IPS DF 6.9 (cell line): ENCODE results near the gene PCDHGA10.
"Not testable (repeated sequence)": the region's sequence is repeated elsewhere in the genome, so short reads cannot be mapped to it uniquely, and the experiment has no call there.

ENCODE experiments used
- DNase-seq: peaks from one replicate; pipeline ENCODE4 v3.0.0-alpha.2; 2013; ENCODE audit warnings: low read depth, low spot score
- H3K27ac ChIP-seq: one replicate; pipeline ENCODE4 v1.5.1; 2013; ENCODE audit warnings: low read length, control low read depth
- H3K27me3 ChIP-seq: 2 replicates; pipeline ENCODE4 v1.6.1; 2013; ENCODE audit warnings: mild to moderate bottlenecking, low read length; ENCODE audit not compliant: control insufficient read depth, insufficient read depth
- H3K36me3 ChIP-seq: 2 replicates; pipeline ENCODE4 v1.6.1; 2013; ENCODE audit warnings: low read length; ENCODE audit not compliant: control insufficient read depth, insufficient read depth
- H3K4me1 ChIP-seq: 2 replicates; pipeline ENCODE4 v1.6.1; 2013; ENCODE audit warnings: low read length; ENCODE audit not compliant: control insufficient read depth, insufficient read depth
- H3K4me3 ChIP-seq: 2 replicates; pipeline ENCODE4 v1.5.1; 2013; ENCODE audit warnings: mild to moderate bottlenecking, low read length
- H3K9me3 ChIP-seq: 2 replicates; pipeline ENCODE4 v1.6.1; 2013; ENCODE audit warnings: low read length, inconsistent platforms; ENCODE audit not compliant: control insufficient read depth, insufficient read depth
- WGBS: extraction: QIAGEN DNeasy Blood & Tissue Kit; methylation state at CpG from one replicate; pipeline ENCODE4 v1.1.7; 2013; ENCODE audit warnings: mixed read lengths, missing lambda C conversion rate; ENCODE audit not compliant: insufficient read length, insufficient coverage; 5-methylcytosine and 5-hydroxymethylcytosine counted together

The PCDHGA10 gene

DNA sequence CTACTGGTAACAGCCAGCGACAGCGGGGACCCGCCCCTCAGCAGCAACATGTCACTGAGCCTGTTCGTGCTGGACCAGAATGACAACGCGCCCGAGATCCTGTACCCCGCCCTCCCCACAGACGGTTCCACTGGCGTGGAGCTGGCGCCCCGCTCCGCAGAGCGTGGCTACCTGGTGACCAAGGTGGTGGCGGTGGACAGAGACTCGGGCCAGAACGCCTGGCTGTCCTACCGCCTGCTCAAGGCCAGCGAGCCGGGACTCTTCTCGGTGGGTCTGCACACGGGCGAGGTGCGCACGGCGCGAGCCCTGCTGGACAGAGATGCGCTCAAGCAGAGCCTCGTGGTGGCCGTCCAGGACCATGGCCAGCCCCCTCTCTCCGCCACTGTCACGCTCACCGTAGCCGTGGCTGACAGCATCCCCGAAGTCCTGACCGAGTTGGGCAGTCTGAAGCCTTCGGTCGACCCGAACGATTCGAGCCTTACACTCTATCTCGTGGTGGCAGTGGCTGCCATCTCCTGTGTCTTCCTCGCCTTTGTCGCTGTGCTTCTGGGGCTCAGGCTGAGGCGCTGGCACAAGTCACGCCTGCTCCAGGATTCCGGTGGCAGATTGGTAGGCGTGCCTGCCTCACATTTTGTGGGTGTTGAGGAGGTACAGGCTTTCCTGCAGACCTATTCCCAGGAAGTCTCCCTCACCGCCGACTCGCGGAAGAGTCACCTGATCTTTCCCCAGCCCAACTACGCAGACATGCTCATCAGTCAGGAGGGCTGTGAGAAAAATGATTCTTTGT is 18.2 kb upstream of the PCDHGA10 start:
- not testable (repeated sequence) for H3K36me3 ChIP-seq, DNase-seq, H3K4me1 ChIP-seq, H3K9me3 ChIP-seq, H3K27ac ChIP-seq, H3K27me3 ChIP-seq, H3K4me3 ChIP-seq
- whole genome bisulfite sequencing = no CpG with 5 or more reads among the region's 53 CpGs

DNA sequence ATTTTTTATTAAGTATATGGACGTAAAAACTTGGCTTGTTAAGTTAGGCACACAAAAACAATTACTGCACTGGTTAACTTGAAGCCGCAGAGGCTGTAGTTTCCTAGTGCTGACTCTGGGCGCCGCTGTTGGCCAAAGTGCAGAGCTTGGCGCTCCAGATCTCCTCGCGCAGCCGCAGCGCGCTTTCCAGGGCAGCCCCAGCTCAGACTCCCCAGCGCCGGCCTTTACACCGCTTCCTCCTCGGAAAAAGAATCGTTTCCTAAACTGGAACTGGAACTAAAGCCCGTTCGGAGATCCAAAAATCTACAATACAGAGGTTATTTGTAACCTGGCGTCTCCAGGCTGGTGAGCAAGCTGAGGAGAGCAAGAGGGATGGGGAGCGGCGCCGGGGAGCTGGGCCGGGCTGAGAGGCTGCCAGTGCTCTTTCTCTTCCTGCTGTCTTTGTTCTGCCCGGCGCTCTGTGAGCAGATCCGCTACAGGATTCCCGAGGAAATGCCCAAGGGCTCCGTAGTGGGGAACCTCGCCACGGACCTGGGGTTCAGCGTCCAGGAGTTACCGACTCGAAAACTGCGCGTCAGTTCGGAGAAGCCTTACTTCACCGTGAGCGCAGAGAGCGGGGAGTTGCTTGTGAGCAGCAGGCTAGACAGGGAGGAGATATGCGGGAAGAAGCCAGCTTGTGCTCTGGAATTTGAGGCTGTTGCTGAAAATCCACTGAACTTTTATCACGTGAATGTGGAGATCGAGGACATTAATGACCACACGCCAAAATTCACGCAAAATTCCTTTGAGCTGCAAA is 14.8 kb upstream of the PCDHGA10 start, which contains the start of gene PCDHGB5:
Gene PCDHGB5, plus strand, starts transcription at position 192 of the 796 bp plus-strand sequence. Its CDS starts 181 bp downstream, at position 373.
- H3K27me3 ChIP-seq, H3K27ac ChIP-seq, H3K4me3 ChIP-seq, H3K36me3 ChIP-seq, DNase-seq, H3K4me1 ChIP-seq, H3K9me3 ChIP-seq: not testable (repeated sequence)
- 100% methylated on average over 1 of the region's 43 CpGs for WGBS

DNA sequence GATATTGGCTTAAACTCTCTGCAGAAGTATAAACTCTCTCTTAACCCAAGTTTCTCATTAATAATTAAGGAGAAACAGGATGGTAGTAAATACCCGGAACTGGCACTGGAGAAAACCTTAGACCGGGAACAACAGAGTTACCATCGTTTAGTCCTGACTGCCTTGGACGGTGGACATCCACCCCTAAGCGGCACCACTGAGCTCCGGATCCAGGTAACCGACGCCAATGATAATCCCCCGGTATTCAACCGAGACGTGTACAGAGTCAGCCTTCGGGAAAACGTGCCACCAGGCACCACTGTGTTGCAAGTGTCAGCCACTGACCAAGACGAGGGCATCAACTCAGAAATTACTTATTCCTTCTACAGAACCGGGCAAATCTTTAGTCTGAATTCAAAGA is 14.2 kb upstream of the PCDHGA10 start:
- Histone ChIP-seq H3K27me3 (no peaks in the 10 kb centered on the region), H3K36me3 (no peaks in the 10 kb centered on the region), H3K9me3 (no peaks in the 10 kb centered on the region; the same call in 1 of the 2 replicates), H3K4me3 (no peak overlapping the region), H3K27ac (no peak overlapping the region), H3K4me1 (no peaks in the 10 kb centered on the region)
- no peak for DNase-seq
- no CpG with 5 or more reads among the region's 15 CpGs for WGBS

DNA sequence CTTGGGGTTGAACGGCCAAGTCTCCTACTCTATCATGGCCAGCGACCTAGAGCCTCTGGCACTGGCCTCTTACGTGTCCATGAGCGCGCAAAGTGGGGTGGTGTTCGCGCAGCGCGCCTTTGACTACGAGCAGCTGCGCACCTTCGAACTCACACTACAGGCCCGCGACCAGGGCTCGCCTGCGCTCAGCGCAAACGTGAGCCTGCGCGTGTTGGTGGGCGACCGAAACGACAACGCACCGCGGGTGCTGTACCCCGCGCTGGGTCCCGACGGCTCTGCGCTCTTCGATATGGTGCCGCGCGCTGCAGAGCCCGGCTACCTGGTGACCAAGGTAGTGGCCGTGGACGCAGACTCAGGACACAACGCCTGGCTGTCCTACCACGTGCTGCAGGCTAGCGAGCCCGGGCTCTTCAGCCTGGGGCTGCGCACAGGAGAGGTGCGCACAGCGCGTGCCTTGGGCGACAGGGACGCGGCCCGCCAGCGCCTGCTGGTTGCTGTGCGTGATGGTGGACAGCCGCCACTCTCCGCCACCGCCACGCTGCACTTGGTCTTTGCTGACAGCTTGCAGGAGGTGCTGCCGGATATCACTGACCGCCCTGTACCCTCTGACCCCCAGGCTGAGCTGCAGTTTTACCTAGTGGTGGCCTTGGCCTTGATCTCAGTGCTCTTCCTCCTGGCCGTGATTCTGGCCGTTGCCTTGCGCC is 13.1 kb upstream of the PCDHGA10 start:
- Histone ChIP-seq H3K9me3 (no peaks in the 10 kb centered on the region; the same call in 1 of the 2 replicates), H3K4me1 (no peaks in the 10 kb centered on the region), H3K27me3 (no peaks in the 10 kb centered on the region), H3K4me3 (no peak overlapping the region), H3K36me3 (no peaks in the 10 kb centered on the region), H3K27ac (no peak overlapping the region)
- no CpG with 5 or more reads among the region's 61 CpGs for WGBS
- no peak for DNase-seq

DNA sequence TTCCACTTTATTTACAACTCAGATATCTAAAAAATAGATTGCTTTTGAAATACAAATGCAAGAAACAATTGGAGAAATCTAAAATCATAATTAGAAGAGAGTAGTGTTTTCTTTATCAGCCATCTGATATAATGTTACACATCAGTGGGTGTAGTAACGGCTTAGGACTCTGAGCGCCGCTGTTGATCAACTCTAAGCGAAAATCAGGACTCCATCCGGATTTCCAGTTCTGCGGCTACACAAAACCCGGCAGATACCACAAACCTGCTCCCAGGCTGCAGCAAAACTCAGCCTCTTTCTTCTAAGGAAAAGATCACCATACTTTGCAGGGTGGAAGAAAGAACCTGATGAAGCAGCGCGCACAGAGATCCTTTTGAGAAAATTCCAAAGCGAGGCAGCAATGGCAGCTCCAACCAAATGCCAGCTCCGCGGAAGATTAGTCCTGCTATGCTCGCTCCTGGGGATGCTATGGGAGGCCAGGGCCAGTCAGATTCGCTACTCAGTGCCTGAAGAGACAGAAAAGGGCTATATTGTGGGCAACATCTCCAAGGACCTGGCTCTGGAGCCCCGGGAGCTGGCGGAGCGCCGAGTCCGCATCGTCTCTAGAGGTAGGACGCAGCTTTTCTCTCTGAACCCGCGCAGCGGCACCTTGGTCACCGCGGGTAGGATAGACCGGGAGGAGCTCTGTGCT is 10.1 kb upstream of the PCDHGA10 start, which contains the start of gene PCDHGA9:
Gene PCDHGA9, plus strand, starts transcription at position 226 of the 691 bp plus-strand sequence. Its CDS starts 175 bp downstream, at position 401.
- Histone ChIP-seq H3K9me3 (no peaks in the 10 kb centered on the region; the same call in 1 of the 2 replicates), H3K27ac (no peak within 1 kb of the TSS), H3K36me3 (no peaks in the 10 kb centered on the region), H3K4me3 (no peak within 1 kb of the TSS), H3K4me1 (no peaks in the 10 kb centered on the region), H3K27me3 (no peaks in the 10 kb centered on the region)
- no CpG with 5 or more reads among the region's 27 CpGs for WGBS
- DNase-seq = no peak

DNA sequence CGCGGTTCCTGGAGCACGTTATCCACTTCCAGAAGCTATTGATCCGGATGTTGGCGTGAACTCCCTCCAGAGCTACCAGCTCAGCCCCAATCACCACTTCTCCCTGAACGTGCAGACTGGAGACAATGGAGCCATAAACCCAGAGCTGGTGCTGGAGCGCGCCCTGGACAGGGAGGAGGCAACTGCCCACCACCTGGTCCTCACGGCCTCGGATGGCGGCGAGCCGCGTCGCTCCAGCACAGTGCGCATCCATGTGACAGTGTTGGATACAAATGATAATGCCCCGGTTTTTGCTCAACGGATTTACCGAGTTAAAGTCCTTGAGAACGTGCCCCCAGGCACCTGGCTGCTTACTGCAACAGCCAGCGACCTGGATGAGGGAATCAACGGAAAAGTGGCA is 9.4 kb upstream of the PCDHGA10 start:
- no CpG with 5 or more reads among the region's 22 CpGs for WGBS
- no peak overlapping the region for H3K4me3 ChIP-seq
- H3K27ac ChIP-seq = no peak overlapping the region
- H3K36me3 ChIP-seq = no peaks in the 10 kb centered on the region
- no peaks in the 10 kb centered on the region; the same call in 1 of the 2 replicates for H3K9me3 ChIP-seq
- H3K4me1 ChIP-seq = no peaks in the 10 kb centered on the region
- no peak for DNase-seq
- H3K27me3 ChIP-seq = no peaks in the 10 kb centered on the region

DNA sequence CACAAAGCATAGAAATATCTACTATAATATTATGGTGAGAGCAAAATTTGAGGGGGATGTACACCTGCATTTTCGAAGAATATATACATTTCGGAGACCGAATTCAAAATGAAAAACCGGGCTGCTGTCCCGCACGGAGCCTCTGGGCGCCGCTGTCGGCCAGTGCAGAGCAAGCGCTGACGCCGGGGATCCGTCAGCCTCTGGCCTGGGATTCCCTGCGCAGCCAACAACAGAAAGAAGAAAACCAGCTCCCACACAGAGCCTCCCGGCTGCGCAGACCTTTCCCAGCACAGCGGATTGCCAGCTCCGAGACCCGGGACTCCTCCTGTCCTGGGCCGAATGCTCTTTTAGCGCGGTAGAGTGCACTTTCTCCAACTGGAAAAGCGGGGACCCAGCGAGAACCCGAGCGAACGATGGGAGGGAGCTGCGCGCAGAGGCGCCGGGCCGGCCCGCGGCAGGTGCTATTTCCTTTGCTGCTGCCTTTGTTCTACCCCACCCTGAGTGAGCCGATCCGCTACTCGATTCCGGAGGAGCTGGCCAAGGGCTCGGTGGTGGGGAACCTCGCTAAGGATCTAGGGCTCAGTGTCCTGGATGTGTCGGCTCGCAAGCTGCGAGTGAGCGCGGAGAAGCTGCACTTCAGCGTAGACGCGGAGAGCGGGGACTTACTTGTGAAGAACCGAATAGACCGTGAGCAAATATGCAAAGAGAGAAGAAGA is 4.8 kb upstream of the PCDHGA10 start, which contains the start of gene PCDHGB6:
Gene PCDHGB6, plus strand, starts transcription at position 232 of the 716 bp plus-strand sequence. Its CDS starts 182 bp downstream, at position 414.
- WGBS = no CpG with 5 or more reads among the region's 51 CpGs
- not testable (repeated sequence) for H3K27me3 ChIP-seq, H3K27ac ChIP-seq, H3K4me1 ChIP-seq, DNase-seq, H3K9me3 ChIP-seq, H3K36me3 ChIP-seq
- H3K4me3 ChIP-seq = peak within 1 kb of the TSS; percentile 48; the same call in 1 of the 2 replicates

DNA sequence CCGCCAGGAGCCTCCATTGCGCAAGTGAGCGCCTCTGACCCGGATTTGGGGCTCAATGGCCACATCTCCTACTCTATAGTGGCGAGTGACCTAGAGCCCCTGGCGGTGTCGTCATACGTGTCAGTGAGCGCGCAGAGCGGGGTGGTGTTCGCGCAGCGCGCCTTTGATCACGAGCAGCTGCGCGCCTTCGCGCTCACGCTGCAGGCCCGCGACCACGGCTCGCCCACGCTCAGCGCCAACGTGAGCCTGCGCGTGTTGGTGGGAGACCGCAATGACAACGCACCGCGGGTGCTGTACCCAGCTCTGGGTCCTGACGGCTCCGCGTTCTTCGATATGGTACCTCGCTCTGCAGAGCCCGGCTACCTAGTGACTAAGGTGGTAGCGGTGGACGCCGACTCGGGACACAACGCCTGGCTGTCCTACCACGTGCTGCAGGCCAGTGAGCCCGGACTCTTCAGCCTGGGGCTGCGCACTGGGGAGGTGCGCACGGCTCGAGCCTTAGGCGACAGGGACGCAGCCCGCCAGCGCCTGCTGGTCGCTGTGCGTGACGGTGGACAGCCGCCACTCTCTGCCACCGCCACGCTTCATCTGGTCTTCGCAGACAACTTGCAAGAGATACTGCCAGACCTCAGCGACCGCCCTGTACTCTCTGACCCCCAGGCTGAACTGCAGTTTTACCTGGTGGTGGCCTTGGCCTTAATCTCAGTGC is 3.0 kb upstream of the PCDHGA10 start:
- Histone ChIP-seq H3K36me3 (peaks cover 3% of the 10 kb centered on the region; the same call in 1 of the 2 replicates), H3K4me3 (no peak overlapping the region)
- no CpG with 5 or more reads among the region's 64 CpGs for WGBS

DNA sequence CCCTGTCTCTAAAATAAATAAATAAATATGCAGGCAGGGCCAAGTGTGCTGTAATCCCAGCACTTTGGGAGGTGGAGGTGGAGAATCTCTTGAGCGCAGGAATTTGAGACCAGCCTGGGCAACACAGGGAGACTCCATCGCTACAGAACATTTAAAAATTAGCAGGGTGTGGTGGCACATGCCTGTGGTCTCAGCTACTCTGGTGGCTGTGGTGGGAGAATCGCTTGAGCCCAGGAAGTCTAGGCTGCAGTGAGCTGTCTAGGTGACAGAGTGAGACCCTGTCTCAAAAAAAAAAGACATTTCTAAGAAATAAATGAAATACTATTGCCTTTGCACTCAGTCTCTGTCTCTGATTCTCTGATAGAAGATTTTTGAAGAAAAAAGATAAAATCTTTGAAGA is 1.2 kb upstream of the PCDHGA10 start:
- no CpG with 5 or more reads among the region's 3 CpGs for WGBS
- H3K9me3 ChIP-seq = no peaks in the 10 kb centered on the region
- no peak for DNase-seq
- no peaks in the 10 kb centered on the region for H3K4me1 ChIP-seq
- H3K27me3 ChIP-seq = peaks cover 1% of the 10 kb centered on the region; the same call in 1 of the 2 replicates
- H3K4me3 ChIP-seq = no peak overlapping the region
- peaks cover 3% of the 10 kb centered on the region; the same call in 1 of the 2 replicates for H3K36me3 ChIP-seq
- H3K27ac ChIP-seq = no peak overlapping the region

More for the DNA sequence above, 3.0 kb upstream of the PCDHGA10 start:
- H3K9me3 ChIP-seq = no peaks in the 10 kb centered on the region
- H3K4me1 ChIP-seq = no peaks in the 10 kb centered on the region
- peaks cover 1% of the 10 kb centered on the region; the same call in 1 of the 2 replicates for H3K27me3 ChIP-seq
- H3K27ac ChIP-seq = no peak overlapping the region
- no peak for DNase-seq
